Suprapubic skin (tissue), 3 donors: ENCODE measurements around the gene CSF1.

Experiments
- EP300 ChIP-seq: sonication (generic); formaldehyde crosslinking; IDR thresholded peaks from one replicate; pipeline ENCODE4 v1.6.1; 2017; ENCODE audit warnings: antibody characterized with exemption
- POLR2A ChIP-seq, 2 donors: fragments of 450-650 bp; IDR thresholded peaks; one replicate each; pipeline ENCODE4 v1.6.1; 2017; ENCODE audit warnings: antibody characterized with exemption in 2 of 2, mild to moderate bottlenecking in 2 of 2, moderate library complexity in 2 of 2
- TF ChIP-seq, protein P1 (sequence below), 2 donors: fragments of 200-600 bp in 1 of 2; fragments of 450-650 bp in 1 of 2; sonication (generic) in 1 of 2; IDR thresholded peaks; one replicate each; pipeline ENCODE4 v1.5.1; 2016 to 2019; ENCODE audit warnings: antibody characterized with exemption in 2 of 2, mild to moderate bottlenecking in 1 of 2, moderate library complexity in 1 of 2

DNA sequence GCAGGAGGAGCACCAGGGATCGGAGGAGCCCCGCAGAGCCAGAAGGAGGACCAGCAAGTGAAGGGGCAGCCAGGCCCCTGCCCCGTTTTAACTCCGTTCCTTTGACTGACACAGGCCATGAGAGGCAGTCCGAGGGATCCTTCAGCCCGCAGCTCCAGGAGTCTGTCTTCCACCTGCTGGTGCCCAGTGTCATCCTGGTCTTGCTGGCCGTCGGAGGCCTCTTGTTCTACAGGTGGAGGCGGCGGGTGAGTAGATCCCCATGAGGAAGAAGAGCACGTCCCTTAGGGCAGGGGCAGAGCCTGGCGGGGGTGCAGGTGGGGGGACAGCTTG is 13.3 kb downstream of the CSF1 start:
- TF ChIP-seq, protein P1, sequence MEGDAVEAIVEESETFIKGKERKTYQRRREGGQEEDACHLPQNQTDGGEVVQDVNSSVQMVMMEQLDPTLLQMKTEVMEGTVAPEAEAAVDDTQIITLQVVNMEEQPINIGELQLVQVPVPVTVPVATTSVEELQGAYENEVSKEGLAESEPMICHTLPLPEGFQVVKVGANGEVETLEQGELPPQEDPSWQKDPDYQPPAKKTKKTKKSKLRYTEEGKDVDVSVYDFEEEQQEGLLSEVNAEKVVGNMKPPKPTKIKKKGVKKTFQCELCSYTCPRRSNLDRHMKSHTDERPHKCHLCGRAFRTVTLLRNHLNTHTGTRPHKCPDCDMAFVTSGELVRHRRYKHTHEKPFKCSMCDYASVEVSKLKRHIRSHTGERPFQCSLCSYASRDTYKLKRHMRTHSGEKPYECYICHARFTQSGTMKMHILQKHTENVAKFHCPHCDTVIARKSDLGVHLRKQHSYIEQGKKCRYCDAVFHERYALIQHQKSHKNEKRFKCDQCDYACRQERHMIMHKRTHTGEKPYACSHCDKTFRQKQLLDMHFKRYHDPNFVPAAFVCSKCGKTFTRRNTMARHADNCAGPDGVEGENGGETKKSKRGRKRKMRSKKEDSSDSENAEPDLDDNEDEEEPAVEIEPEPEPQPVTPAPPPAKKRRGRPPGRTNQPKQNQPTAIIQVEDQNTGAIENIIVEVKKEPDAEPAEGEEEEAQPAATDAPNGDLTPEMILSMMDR (IDR thresholded peaks at IDR 0.05) = no peak
- TF ChIP-seq POLR2A (IDR thresholded peaks at IDR 0.05) (no peak), EP300 (no peak)
